ENCODE measurements around the gene FBXW8. TPM values are rescaled to one million over a fixed set of nuclear protein-coding genes. Genes with fewer than 3 reads are reported as not detected.

FBXW8 gene
- total and polyA plus RNA-seq, 2 donors (not counting 3 experiments of a cell fraction or from before 2014, with no cell fraction given): 15.4 TPM

DNA sequence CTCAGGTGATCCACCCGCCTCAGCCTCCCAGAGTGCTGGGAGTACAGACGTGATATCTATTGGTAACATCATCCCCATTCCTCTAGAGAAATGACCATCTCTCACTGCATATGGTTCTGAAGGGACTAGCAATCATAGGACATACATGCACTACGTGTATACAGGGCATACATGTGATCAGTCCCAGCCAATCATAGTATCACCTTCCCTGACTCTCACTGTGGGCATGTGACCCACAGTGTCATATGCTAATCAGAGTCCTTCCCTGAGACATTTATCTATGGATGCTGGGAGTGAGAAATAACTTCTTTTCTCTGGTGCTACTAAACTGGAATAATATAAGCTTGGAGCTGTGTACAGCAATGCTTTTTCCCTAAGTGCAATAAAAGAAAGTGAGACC lies 12.1 kb upstream of the FBXW8 start:
- intact Hi-C loops (cut with micrococcal nuclease) (no loop called here), dilution Hi-C loops (cut with MboI; ENCODE audit: extremely low pct_ligation_motif_present, low sequenced_read_pairs) (no loop called here)
- FAIRE-seq (no peak), DNase-seq (ENCODE audit: low read depth, low spot score) (no peak)
- Histone ChIP-seq H3K4me1 (ENCODE audit: control insufficient read depth, extremely low read depth, insufficient read depth, low read length) (no peaks in the 10 kb centered on the region), H3K9me3 (replicated peaks; ENCODE audit: control insufficient read depth, insufficient read depth, low read length) (no peaks in the 10 kb centered on the region), H3K9me1 (replicated peaks; ENCODE audit: control insufficient read depth, extremely low read depth, insufficient read depth, low read length) (no peaks in the 10 kb centered on the region), H3K36me3 (ENCODE audit: control insufficient read depth in 2 of 2, extremely low read depth in 1 of 2, insufficient read depth in 2 of 2, low read length in 2 of 2) (no peaks in the 10 kb centered on the region), H3K4me3 (replicated peaks in 1 of 3; ENCODE audit: insufficient read depth in 1 of 3, low read depth in 1 of 3, low read length in 3 of 3) (no peak overlapping the region), H3K79me2 (ENCODE audit: control insufficient read depth, insufficient read depth, low read length) (no peaks in the 10 kb centered on the region), H3K27me3 (ENCODE audit: control insufficient read depth in 2 of 2, insufficient read depth in 2 of 2, low read length in 2 of 2) (peaks cover 0 to 4% of the 10 kb centered on the region in 2 experiments), H2AFZ (ENCODE audit: low read depth, low read length) (no peak overlapping the region), H3K9ac (replicated peaks; ENCODE audit: extremely low read depth, insufficient read depth, low read length) (no peak overlapping the region), H3K27ac (ENCODE audit: insufficient read depth, low read depth, low read length) (no peak overlapping the region), H4K20me1 (replicated peaks; ENCODE audit: control insufficient read depth, extremely low read depth, insufficient read depth, low read length) (no peaks in the 10 kb centered on the region), H3K4me2 (ENCODE audit: insufficient read depth, low read length) (no peak overlapping the region)
- POLR2A ChIA-PET: no interaction called here
- CTCF ChIA-PET: interaction anchor here (0.6 kb wide), 1 partner anchor 1057 kb away, joined by 4 read pairs; no protein-coding TSS in a partner anchor
- BruUV-seq (replicated peaks): no TSS peak
- TF ChIP-seq MYC (IDR thresholded peaks at IDR 0.05; ENCODE audit: low read depth, low read length) (no peak), GATA2 (IDR thresholded peaks at IDR 0.05; ENCODE audit: insufficient read depth, insufficient read length, low read depth, low read length) (no peak), JUN (IDR thresholded peaks at IDR 0.05; ENCODE audit: borderline replicate concordance, insufficient read depth, insufficient read length, low read depth) (no peak), FOS (IDR thresholded peaks at IDR 0.05; ENCODE audit: borderline replicate concordance, insufficient read depth, low read length) (no peak)
- TF ChIP-seq, protein P1, sequence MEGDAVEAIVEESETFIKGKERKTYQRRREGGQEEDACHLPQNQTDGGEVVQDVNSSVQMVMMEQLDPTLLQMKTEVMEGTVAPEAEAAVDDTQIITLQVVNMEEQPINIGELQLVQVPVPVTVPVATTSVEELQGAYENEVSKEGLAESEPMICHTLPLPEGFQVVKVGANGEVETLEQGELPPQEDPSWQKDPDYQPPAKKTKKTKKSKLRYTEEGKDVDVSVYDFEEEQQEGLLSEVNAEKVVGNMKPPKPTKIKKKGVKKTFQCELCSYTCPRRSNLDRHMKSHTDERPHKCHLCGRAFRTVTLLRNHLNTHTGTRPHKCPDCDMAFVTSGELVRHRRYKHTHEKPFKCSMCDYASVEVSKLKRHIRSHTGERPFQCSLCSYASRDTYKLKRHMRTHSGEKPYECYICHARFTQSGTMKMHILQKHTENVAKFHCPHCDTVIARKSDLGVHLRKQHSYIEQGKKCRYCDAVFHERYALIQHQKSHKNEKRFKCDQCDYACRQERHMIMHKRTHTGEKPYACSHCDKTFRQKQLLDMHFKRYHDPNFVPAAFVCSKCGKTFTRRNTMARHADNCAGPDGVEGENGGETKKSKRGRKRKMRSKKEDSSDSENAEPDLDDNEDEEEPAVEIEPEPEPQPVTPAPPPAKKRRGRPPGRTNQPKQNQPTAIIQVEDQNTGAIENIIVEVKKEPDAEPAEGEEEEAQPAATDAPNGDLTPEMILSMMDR (IDR thresholded peaks at IDR 0.05; ENCODE audit: extremely low read depth in 1 of 2, insufficient read depth in 1 of 2, low read depth in 1 of 2, low read length in 2 of 2): no peak
- TF ChIP-seq, protein P2, sequence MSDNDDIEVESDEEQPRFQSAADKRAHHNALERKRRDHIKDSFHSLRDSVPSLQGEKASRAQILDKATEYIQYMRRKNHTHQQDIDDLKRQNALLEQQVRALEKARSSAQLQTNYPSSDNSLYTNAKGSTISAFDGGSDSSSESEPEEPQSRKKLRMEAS (IDR thresholded peaks at IDR 0.05; ENCODE audit: insufficient read depth, insufficient read length): no peak

Data from endothelial cell of umbilical vein (primary cell).